Measurements from ENCODE around the gene GMIP. TPM values are rescaled to one million over a fixed set of nuclear protein-coding genes. Genes with fewer than 3 reads are reported as not detected.

Gene GMIP
- total and polyA plus RNA-seq, 2 donors (not counting 1 experiment from before 2014, with no cell fraction given): 2.3 to 5.3 TPM

DNA sequence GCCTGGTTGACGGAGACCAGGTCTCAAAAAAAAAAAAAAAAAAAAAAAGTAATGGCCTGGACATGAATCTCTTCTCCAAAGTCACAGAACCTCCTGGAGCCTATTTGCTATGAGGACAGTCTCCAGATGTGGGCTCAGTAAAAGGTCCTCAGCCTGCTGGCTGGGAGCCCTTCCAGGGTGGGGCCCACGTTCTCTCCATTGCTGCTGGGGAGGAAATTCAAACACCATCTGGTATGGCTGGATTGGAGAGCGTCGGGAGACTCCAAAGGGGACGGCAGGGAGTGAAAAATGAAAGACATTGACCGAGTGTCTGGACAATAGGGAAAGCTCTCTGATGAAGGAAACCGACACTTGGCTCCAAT lies 23.6 kb downstream of the GMIP start:
- Histone ChIP-seq H3K27me3 (ENCODE audit: control insufficient read depth, insufficient read depth, low read length) (no peaks in the 10 kb centered on the region), H3K36me3 (ENCODE audit: control insufficient read depth, insufficient read depth, low read length) (no peaks in the 10 kb centered on the region), H3K4me3 (replicated peaks in 1 of 4; ENCODE audit: control extremely low read depth in 1 of 4, insufficient read depth in 1 of 4, low read depth in 3 of 4, low read length in 4 of 4) (no peak overlapping the region), H3K9me3 (ENCODE audit: control insufficient read depth, insufficient read depth, low read depth, low read length) (no peaks in the 10 kb centered on the region), H2AFZ (ENCODE audit: low read length) (no peak overlapping the region), H4K20me1 (ENCODE audit: control insufficient read depth, extremely low read depth, insufficient read depth, low read length) (no peaks in the 10 kb centered on the region), H3K4me1 (ENCODE audit: control insufficient read depth, extremely low read depth, insufficient read depth, low read length) (no peaks in the 10 kb centered on the region), H3K79me2 (ENCODE audit: control insufficient read depth, insufficient read depth, low read length) (no peaks in the 10 kb centered on the region), H3K27ac (ENCODE audit: insufficient read depth, low read length) (no peak overlapping the region), H3K4me2 (ENCODE audit: extremely low read depth, insufficient read depth, low read length) (no peak overlapping the region), H3K9ac (ENCODE audit: insufficient read depth, low read length) (no peak overlapping the region)
- TF ChIP-seq, protein P1, sequence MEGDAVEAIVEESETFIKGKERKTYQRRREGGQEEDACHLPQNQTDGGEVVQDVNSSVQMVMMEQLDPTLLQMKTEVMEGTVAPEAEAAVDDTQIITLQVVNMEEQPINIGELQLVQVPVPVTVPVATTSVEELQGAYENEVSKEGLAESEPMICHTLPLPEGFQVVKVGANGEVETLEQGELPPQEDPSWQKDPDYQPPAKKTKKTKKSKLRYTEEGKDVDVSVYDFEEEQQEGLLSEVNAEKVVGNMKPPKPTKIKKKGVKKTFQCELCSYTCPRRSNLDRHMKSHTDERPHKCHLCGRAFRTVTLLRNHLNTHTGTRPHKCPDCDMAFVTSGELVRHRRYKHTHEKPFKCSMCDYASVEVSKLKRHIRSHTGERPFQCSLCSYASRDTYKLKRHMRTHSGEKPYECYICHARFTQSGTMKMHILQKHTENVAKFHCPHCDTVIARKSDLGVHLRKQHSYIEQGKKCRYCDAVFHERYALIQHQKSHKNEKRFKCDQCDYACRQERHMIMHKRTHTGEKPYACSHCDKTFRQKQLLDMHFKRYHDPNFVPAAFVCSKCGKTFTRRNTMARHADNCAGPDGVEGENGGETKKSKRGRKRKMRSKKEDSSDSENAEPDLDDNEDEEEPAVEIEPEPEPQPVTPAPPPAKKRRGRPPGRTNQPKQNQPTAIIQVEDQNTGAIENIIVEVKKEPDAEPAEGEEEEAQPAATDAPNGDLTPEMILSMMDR (conservative IDR thresholded peaks at IDR 0.05 in 1 of 2, IDR thresholded peaks at IDR 0.05 in 1 of 2; ENCODE audit: low read depth in 1 of 2, low read length in 2 of 2): no peak
- TF ChIP-seq EZH2 (IDR thresholded peaks at IDR 0.05; ENCODE audit: low read length, missing control alignments): no peak
- DNase-seq (ENCODE audit: low read depth in 2 of 2): no peak

DNA sequence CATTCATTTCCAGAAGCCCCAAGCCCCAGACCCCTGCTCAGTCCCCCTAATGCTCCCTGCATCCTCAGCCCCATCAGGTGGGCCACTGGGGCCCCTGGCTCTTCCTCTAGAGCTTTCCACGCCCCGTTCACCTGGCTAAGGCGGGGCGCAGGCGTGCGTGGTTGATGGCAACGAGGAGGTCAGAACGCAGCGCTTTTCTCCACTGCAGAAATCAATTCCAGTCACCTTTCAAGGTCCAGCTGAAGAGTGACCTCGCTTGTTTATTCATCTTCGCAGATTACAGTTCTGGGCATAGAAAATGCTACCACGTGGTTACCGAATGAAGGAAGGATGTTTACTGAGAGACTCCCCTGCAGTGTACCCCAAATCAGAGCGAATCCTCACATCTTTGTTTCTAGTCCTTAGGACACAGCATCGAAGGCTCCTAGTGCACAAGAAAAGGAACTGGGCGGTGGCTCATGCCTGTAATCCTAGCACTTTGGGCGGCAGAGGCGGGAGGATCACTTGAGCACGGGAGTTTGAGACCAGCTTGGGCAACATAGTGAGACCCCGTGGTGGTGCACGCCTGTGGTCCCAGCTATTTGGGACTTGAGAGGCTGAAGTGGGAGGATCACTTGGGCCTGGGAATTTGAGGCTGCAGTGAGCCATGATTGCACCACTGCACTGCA lies 24.1 kb downstream of the GMIP start:
- Histone ChIP-seq H3K9me3 (ENCODE audit: control insufficient read depth, insufficient read depth, low read depth, low read length) (no peaks in the 10 kb centered on the region), H3K4me2 (ENCODE audit: extremely low read depth, insufficient read depth, low read length) (no peak overlapping the region), H3K27ac (ENCODE audit: insufficient read depth, low read length) (no peak overlapping the region), H3K4me1 (ENCODE audit: control insufficient read depth, extremely low read depth, insufficient read depth, low read length) (no peaks in the 10 kb centered on the region), H3K4me3 (replicated peaks in 1 of 4; ENCODE audit: control extremely low read depth in 1 of 4, insufficient read depth in 1 of 4, low read depth in 3 of 4, low read length in 4 of 4) (peak overlapping the region in 1 of 4 experiments; percentile 51), H3K36me3 (ENCODE audit: control insufficient read depth, insufficient read depth, low read length) (no peaks in the 10 kb centered on the region), H3K9ac (ENCODE audit: insufficient read depth, low read length) (no peak overlapping the region), H4K20me1 (ENCODE audit: control insufficient read depth, extremely low read depth, insufficient read depth, low read length) (no peaks in the 10 kb centered on the region), H3K79me2 (ENCODE audit: control insufficient read depth, insufficient read depth, low read length) (no peaks in the 10 kb centered on the region), H2AFZ (ENCODE audit: low read length) (no peak overlapping the region), H3K27me3 (ENCODE audit: control insufficient read depth, insufficient read depth, low read length) (no peaks in the 10 kb centered on the region)
- DNase-seq (ENCODE audit: low read depth in 2 of 2): no peak
- TF ChIP-seq, protein P1 (conservative IDR thresholded peaks at IDR 0.05 in 1 of 2, IDR thresholded peaks at IDR 0.05 in 1 of 2; ENCODE audit: low read depth in 1 of 2, low read length in 2 of 2): no peak
- no peak for TF ChIP-seq EZH2 (IDR thresholded peaks at IDR 0.05; ENCODE audit: low read length, missing control alignments)

DNA sequence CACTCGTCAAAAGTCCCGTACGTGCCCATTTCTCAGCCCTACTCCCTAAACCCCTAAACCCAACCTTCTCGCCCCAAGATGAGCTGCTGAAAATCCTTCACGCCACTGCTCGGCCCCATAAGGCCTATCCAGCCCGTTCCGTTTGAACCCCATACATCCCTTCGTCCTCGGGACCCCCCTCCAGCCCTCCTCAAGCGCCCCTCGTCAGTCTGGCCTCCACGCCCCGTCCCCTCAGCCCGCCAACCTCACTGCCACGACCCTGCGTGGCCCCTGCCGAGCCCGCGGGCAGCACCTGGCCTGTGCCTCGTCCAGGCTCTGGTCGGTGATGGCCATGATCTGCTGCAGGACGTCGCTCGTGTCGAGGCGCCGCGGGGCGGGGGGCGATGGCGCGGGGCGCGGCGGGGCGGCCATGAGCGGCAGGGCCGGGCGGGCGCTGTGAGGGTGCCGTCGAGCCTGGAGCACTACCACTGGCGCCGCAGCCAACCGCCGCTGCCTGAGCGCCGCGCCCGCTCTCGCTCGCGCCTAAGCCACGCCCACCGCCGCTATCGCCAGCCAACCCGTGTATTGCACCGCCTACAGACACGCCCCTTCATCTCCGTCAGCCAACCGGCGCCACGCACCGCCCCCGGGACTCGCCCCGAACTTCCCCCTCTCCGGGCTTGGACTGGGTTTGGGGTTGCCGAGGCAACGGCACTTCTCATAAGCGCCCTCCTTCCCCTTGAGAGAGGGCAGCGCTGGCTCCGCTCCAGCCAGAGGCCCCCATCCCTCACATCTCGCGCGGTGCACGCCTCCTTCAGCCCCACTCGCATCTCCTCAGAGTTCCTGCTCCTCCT lies 25.0 kb downstream of the GMIP start, which contains the start of gene PBX4:
Gene PBX4, minus strand, starts transcription at position 469 of the 833 bp plus-strand sequence. Its CDS starts 58 bp downstream, at position 411.
- no peaks in the 10 kb centered on the region for H3K36me3 ChIP-seq (ENCODE audit: control insufficient read depth, insufficient read depth, low read length)
- H3K4me1 ChIP-seq (ENCODE audit: control insufficient read depth, extremely low read depth, insufficient read depth, low read length): no peaks in the 10 kb centered on the region
- no peaks in the 10 kb centered on the region for H4K20me1 ChIP-seq (ENCODE audit: control insufficient read depth, extremely low read depth, insufficient read depth, low read length)
- peak; percentile 85 for DNase-seq (ENCODE audit: low read depth in 2 of 2)
- H3K4me3 ChIP-seq (replicated peaks in 1 of 4; ENCODE audit: control extremely low read depth in 1 of 4, insufficient read depth in 1 of 4, low read depth in 3 of 4, low read length in 4 of 4): peak within 1 kb of the TSS; percentile 53 to 58 (median 57)
- H3K4me2 ChIP-seq (ENCODE audit: extremely low read depth, insufficient read depth, low read length): peak within 1 kb of the TSS; percentile 78
- peak within 1 kb of the TSS; percentile 57 for H3K27ac ChIP-seq (ENCODE audit: insufficient read depth, low read length)
- TF ChIP-seq, protein P1 (conservative IDR thresholded peaks at IDR 0.05 in 1 of 2, IDR thresholded peaks at IDR 0.05 in 1 of 2; ENCODE audit: low read depth in 1 of 2, low read length in 2 of 2): no peak
- no peak for TF ChIP-seq EZH2 (IDR thresholded peaks at IDR 0.05; ENCODE audit: low read length, missing control alignments)
- no peaks in the 10 kb centered on the region for H3K27me3 ChIP-seq (ENCODE audit: control insufficient read depth, insufficient read depth, low read length)
- no peaks in the 10 kb centered on the region for H3K79me2 ChIP-seq (ENCODE audit: control insufficient read depth, insufficient read depth, low read length)
- peak within 1 kb of the TSS; percentile 53 for H3K9ac ChIP-seq (ENCODE audit: insufficient read depth, low read length)
- H2AFZ ChIP-seq (ENCODE audit: low read length): peak within 1 kb of the TSS; percentile 76
- H3K9me3 ChIP-seq (ENCODE audit: control insufficient read depth, insufficient read depth, low read depth, low read length): no peaks in the 10 kb centered on the region

Data from fibroblast of lung (primary cell).